Activated naive CD8-positive, alpha-beta T cell treated with anti-CD3 and anti-CD28 coated beads for 36 hours (primary cell): ENCODE measurements around the gene PTGR3. TPM values are rescaled to one million over a fixed set of nuclear protein-coding genes. Genes with fewer than 3 reads are reported as not detected.

ENCODE experiments used
- DNase-seq: peaks from one replicate; pipeline ENCODE4 v3.0.0; 2021
- H3K27ac Mint-ChIP-seq: one replicate; pipeline ENCODE4 v1.8.0; 2022; ENCODE audit warnings: mild to moderate bottlenecking, moderate library complexity, mixed read lengths
- H3K27me3 Mint-ChIP-seq: one replicate; pipeline ENCODE4 v1.8.0; 2022; ENCODE audit warnings: mild to moderate bottlenecking, mixed read lengths
- H3K36me3 Mint-ChIP-seq: one replicate; pipeline ENCODE4 v1.8.0; 2021; ENCODE audit warnings: mild to moderate bottlenecking, mixed read lengths
- H3K4me1 Mint-ChIP-seq: one replicate; pipeline ENCODE4 v1.8.0; 2021; ENCODE audit warnings: mixed read lengths
- H3K4me3 Mint-ChIP-seq: one replicate; pipeline ENCODE4 v1.8.0; 2022; ENCODE audit warnings: mild to moderate bottlenecking, moderate library complexity, mixed read lengths
- H3K9me3 Mint-ChIP-seq: one replicate; pipeline ENCODE4 v1.8.0; 2022; ENCODE audit warnings: mixed read lengths
- total RNA-seq, 2 experiments: library from RNA; stranded (reverse); gene quantifications; one replicate each; pipeline ENCODE4 v1.2.3, GENCODE V29; 2021

PTGR3 gene
- total RNA-seq, 2 experiments from 2014 or later, result 20.2 to 23.2 TPM

DNA sequence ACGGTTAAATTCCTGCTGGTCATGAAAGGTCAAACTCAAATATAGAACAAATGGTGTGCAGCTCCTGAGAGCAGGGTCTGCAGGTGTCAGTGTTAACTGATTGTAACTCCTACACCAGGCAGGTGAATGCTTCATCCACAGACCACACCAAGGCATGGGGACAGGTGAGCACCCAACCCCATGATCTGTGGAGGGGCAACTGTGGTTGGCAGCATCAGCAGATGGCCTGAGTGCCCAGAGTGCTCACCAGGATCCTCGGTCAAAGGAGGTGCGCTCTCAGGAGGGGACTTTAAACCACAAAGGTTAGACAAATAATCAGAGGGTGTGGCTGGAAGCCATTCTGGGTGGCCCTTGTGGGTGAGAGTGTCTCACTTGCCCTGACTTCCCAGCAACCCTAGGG, 44.5 kb downstream of the PTGR3 start:
- DNase-seq, result no peak
- H3K4me3 Mint-ChIP-seq, result no peak overlapping the region
- H3K36me3 Mint-ChIP-seq, result no peaks in the 10 kb centered on the region
- H3K9me3 Mint-ChIP-seq, result no peaks in the 10 kb centered on the region
- peaks cover 8% of the 10 kb centered on the region for H3K4me1 Mint-ChIP-seq
- H3K27ac Mint-ChIP-seq, result no peak overlapping the region
- H3K27me3 Mint-ChIP-seq, result peaks cover 4% of the 10 kb centered on the region

DNA sequence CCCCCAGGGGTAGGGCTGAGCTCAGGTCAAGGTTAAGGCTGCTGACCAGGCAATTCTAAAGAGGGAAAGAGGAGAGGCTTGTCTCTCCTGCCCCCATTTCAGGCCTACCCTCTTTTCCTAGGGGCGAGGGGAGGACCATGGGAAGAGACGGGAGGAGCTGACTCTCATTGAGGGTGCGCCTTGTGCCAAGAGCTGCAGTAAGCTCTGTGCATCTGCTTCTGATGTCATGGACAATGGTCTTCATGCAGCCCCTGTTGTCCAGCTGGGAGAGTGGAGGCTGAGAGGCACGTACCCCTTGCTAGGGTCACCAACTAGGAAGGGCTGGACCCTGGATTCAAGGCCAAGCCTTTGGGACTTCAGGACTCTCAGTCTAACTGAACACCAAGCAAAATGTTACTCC, 45.2 kb downstream of the PTGR3 start:
- Mint-ChIP-seq H3K27ac (no peak overlapping the region), H3K36me3 (no peaks in the 10 kb centered on the region), H3K27me3 (peaks cover 4% of the 10 kb centered on the region), H3K4me3 (no peak overlapping the region), H3K9me3 (no peaks in the 10 kb centered on the region), H3K4me1 (peaks cover 8% of the 10 kb centered on the region)
- no peak for DNase-seq

DNA sequence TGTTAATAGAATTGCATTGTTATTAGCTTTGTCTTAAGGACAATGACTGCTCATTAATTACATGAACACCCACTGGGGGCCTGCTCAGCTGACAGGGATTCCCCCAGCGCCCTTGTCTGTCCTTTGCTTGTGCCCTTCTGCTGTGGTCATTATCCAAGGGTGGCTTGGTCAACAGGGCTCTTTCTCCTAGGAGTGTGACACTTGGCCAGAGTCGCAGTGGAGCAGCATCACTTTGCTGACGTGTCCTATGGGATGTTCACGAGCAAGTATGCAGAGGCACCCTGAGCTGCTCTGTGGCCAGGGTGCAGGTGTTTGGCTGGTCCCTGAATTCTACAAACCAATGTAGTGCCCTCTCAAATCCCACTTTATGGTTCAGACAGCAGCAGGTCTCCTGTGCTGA, 46.0 kb downstream of the PTGR3 start:
- H3K27ac Mint-ChIP-seq, result no peak overlapping the region
- H3K4me3 Mint-ChIP-seq, result no peak overlapping the region
- no peak for DNase-seq
- H3K27me3 Mint-ChIP-seq, result peaks cover 4% of the 10 kb centered on the region
- H3K9me3 Mint-ChIP-seq, result no peaks in the 10 kb centered on the region
- peaks cover 8% of the 10 kb centered on the region for H3K4me1 Mint-ChIP-seq
- H3K36me3 Mint-ChIP-seq, result no peaks in the 10 kb centered on the region

DNA sequence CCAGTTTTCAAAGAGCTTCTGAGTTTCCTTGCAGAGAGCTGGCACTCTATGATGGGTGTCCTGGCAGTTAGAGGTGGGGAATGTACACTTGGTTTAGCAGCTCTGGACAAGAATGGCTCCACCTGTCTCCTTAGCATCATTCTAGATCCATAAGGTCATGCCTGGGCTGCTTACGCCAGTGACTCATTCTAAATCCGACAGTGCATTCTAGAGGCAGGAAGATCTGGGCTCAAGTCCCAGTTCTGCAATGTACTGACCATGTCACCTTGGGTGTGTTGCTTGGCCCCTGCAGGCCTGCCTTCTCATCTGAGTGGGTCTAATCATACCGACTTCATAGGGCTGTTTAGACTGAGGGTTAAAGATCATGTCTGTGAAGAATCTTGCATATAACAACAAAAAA, 46.5 kb downstream of the PTGR3 start:
- H3K27me3 Mint-ChIP-seq, result peaks cover 4% of the 10 kb centered on the region

DNA sequence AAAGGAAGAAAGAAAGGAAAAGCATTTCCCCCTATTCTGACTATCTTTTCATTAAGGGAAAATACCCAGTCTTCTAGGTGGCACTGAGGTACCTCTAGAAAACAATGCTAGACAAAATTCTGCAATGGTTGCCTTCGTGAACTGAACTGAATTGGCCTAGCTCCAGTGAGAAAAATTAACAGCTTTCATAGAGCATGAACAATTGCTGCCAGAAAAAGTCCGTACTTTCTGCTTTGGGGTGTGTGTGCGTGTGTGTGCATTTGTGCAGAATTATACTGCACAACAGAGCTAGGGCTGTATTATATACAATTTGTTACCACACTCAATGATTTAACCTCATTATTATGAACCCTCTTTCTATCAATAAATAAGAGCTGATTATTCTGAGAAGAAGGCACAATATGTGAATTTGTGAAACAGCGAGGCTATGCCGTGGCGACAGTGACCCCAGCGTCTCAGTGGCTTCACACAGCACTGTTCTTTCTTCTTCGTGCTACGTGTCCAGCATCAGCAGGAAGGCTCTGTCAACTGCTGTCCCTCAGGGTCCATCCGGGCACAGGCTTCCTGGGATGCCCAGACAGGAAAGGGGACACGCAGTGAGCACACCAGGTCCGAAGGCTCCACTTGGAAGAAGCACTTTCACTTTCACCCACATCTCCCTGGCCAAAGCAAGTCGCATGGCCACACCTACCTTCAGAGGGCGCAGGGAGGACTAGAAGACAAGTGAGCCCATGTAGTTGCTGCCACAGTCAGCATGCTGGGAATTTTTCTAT, 47.5 kb downstream of the PTGR3 start:
- Mint-ChIP-seq H3K36me3 (no peaks in the 10 kb centered on the region), H3K27me3 (no peaks in the 10 kb centered on the region), H3K4me3 (peak overlapping the region; percentile 74), H3K27ac (no peak overlapping the region), H3K4me1 (peaks cover 8% of the 10 kb centered on the region), H3K9me3 (no peaks in the 10 kb centered on the region)
- peak; percentile 15 for DNase-seq

More for the DNA sequence above, 46.5 kb downstream of the PTGR3 start:
- no peaks in the 10 kb centered on the region for H3K36me3 Mint-ChIP-seq
- no peak overlapping the region for H3K27ac Mint-ChIP-seq
- no peak overlapping the region for H3K4me3 Mint-ChIP-seq
- no peaks in the 10 kb centered on the region for H3K9me3 Mint-ChIP-seq
- no peak for DNase-seq
- peaks cover 8% of the 10 kb centered on the region for H3K4me1 Mint-ChIP-seq

DNA sequence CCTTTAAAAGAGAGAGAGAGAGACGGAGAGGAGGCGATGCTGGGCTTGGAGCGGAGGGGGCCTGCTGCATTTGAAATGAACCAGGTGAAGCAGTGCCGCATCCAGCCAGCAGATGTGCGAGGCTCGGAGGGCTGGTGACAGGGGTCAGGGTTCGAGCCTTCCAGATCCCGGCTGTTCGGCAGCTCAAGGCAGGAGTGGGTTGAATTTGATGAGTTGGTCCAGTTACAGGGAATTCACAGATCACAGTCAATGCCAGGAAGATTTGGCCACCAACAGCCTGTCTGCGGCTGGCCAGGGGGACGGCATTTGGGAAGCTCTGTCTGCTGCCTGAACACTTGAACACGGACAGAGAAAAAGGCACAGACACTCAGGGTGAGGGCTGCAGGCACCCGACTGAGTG, 48.6 kb downstream of the PTGR3 start:
- no peak overlapping the region for H3K4me3 Mint-ChIP-seq
- DNase-seq, result no peak
- no peak overlapping the region for H3K27ac Mint-ChIP-seq
- H3K4me1 Mint-ChIP-seq, result peaks cover 8% of the 10 kb centered on the region
- no peaks in the 10 kb centered on the region for H3K27me3 Mint-ChIP-seq
- H3K36me3 Mint-ChIP-seq, result no peaks in the 10 kb centered on the region
- no peaks in the 10 kb centered on the region for H3K9me3 Mint-ChIP-seq

DNA sequence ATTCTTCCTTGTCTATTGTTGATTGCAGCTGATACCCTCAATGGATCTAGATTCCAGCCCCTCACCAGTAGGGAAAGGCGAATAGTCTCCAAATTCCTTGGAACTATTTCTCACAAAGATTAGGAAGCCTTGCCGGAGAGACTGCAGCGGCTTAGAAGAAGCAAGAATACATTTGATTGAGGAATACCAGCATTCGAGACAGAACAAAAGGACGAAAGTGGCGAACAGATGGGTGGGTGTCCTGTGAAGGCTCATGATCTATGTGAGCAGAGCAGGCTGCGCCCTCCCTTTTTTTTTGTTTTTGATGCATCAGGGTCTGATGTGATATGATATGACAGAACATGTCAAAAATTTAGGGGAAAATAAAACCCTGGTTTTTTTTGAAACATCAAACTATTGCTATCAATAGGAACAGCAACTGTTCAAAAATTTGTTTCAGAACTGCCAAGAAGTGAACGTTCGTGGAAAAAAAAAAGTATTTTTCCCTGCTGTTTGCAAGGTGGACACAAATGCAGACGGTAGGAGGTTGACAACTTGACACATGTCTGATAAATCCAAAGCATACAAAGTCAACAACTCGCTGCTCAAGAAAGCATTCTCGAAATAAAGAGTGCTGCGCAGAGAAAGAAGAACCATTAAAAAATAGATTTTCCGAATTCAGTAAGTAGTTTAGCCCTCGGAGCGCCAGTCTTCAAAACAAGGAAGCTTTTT, 49.1 kb downstream of the PTGR3 start:
- Mint-ChIP-seq H3K27ac (no peak overlapping the region), H3K27me3 (no peaks in the 10 kb centered on the region), H3K4me1 (peaks cover 8% of the 10 kb centered on the region), H3K9me3 (no peaks in the 10 kb centered on the region), H3K36me3 (peaks cover 2% of the 10 kb centered on the region), H3K4me3 (no peak overlapping the region)
- no peak for DNase-seq

DNA sequence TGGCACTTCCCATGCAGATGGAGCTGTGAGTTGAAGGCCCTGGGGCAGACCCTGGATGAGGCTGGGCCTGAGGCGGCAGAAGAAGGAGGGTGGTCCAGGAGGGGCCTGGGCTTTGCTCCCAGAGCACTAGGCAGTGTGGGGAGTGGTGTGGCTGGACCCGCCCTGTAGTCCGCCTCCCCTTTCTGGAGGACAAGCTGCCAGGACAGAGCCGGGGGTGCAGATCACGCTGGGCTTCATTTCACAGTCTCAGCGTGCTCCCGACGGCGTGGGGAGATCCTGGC, 49.8 kb downstream of the PTGR3 start:
- peaks cover 2% of the 10 kb centered on the region for H3K36me3 Mint-ChIP-seq
- peaks cover 8% of the 10 kb centered on the region for H3K4me1 Mint-ChIP-seq
- H3K27ac Mint-ChIP-seq, result peak overlapping the region; percentile 32
- no peak overlapping the region for H3K4me3 Mint-ChIP-seq
- no peaks in the 10 kb centered on the region for H3K27me3 Mint-ChIP-seq
- no peaks in the 10 kb centered on the region for H3K9me3 Mint-ChIP-seq
- DNase-seq, result no peak

Other genes starting within 250 kb of the PTGR3 start
- 10 to 100 TPM; 11.2 to 11.4 TPM for gene TSHZ1, start 1.7 kb upstream of the PTGR3 start, total RNA-seq
- not detected for gene SMIM21, start 218.6 kb upstream of the PTGR3 start, total RNA-seq